Measurements from ENCODE around the gene KHDC3L. TPM values are rescaled to one million over a fixed set of nuclear protein-coding genes. Genes with fewer than 3 reads are reported as not detected.
"Not testable (repeated sequence)": the region's sequence is repeated elsewhere in the genome, so short reads cannot be mapped to it uniquely, and the experiment has no call there.

The KHDC3L gene
- total RNA-seq, 4 donors from 2014 or later: not detected

GRCh38 chr6:73377225-73377624 lies 14.8 kb downstream of the KHDC3L start:
- no peak for DNase-seq
- WGBS, 2 donors: 29 to 53% methylated on average over 3 of the region's 3 CpGs
- no peaks in the 10 kb centered on the region for H3K27me3 ChIP-seq
- no peak overlapping the region for H3K27ac ChIP-seq
- H3K9me3 ChIP-seq: peaks cover 0 to 4% (median 0%) of the 10 kb centered on the region in 3 donors
- H3K4me3 ChIP-seq: no peak overlapping the region
- no peaks in the 10 kb centered on the region for H3K36me3 ChIP-seq
- H3K4me1 ChIP-seq: no peaks in the 10 kb centered on the region
- intact Hi-C loops (cut with DNase I): no loop called here
- TF ChIP-seq POLR2A (IDR thresholded peaks at IDR 0.05): no peak

GRCh38 chr6:73381531-73381930 lies 19.1 kb downstream of the KHDC3L start:
- H3K4me1 ChIP-seq; intact Hi-C loops (cut with DNase I); H3K4me3 ChIP-seq; H3K27me3 ChIP-seq; DNase-seq; H3K36me3 ChIP-seq; H3K27ac ChIP-seq; H3K9me3 ChIP-seq: not testable (repeated sequence)
- whole genome bisulfite sequencing, 2 donors: 88 to 93% methylated on average over 10 of the region's 10 CpGs

GRCh38 chr6:73382462-73383113 lies 20.1 kb downstream of the KHDC3L start:
- intact Hi-C loops (cut with DNase I): no loop called here
- DNase-seq: no peak

GRCh38 chr6:73388433-73388799 lies 26.0 kb downstream of the KHDC3L start:
- DNase-seq: no peak
- no peak for TF ChIP-seq POLR2A (IDR thresholded peaks at IDR 0.05)
- no peak for TF ChIP-seq CTCF (IDR thresholded peaks at IDR 0.05)
- Histone ChIP-seq H3K27me3 (no peaks in the 10 kb centered on the region), H3K27ac (peak overlapping the region; percentile 21 to 73 (median 57)), H3K4me3 (peak overlapping the region; percentile 39 to 67 (median 54)), H3K36me3 (no peaks in the 10 kb centered on the region), H3K4me1 (peaks cover 0 to 13% (median 2%) of the 10 kb centered on the region in 3 donors), H3K9me3 (no peaks in the 10 kb centered on the region)
- intact Hi-C loops (cut with DNase I): no loop called here
- WGBS, 2 donors: 24 to 27% methylated on average over 4 of the region's 4 CpGs

More at GRCh38 chr6:73382462-73383113, 20.1 kb downstream of the KHDC3L start:
- H3K4me1 ChIP-seq: no peaks in the 10 kb centered on the region
- no peaks in the 10 kb centered on the region for H3K36me3 ChIP-seq
- 68 to 73% methylated on average over 6 of the region's 6 CpGs for WGBS, 2 donors
- H3K27ac ChIP-seq: no peak overlapping the region
- H3K27me3 ChIP-seq: no peaks in the 10 kb centered on the region
- TF ChIP-seq POLR2A (IDR thresholded peaks at IDR 0.05): no peak
- TF ChIP-seq CTCF (IDR thresholded peaks at IDR 0.05): no peak
- no peaks in the 10 kb centered on the region for H3K9me3 ChIP-seq
- no peak overlapping the region for H3K4me3 ChIP-seq

GRCh38 chr6:73388800-73389512 lies 26.5 kb downstream of the KHDC3L start:
- Histone ChIP-seq H3K4me3 (peak overlapping the region; percentile 39 to 67 (median 54)), H3K27ac (peak overlapping the region; percentile 21 to 73 (median 57)), H3K36me3 (no peaks in the 10 kb centered on the region), H3K27me3 (no peaks in the 10 kb centered on the region), H3K9me3 (no peaks in the 10 kb centered on the region), H3K4me1 (peaks cover 0 to 13% (median 2%) of the 10 kb centered on the region in 3 donors)
- no peak for TF ChIP-seq POLR2A (IDR thresholded peaks at IDR 0.05)
- TF ChIP-seq CTCF (IDR thresholded peaks at IDR 0.05): peak in 5 of 6 experiments; percentile 37 to 67 (median 60)
- DNase-seq: no peak
- intact Hi-C loops (cut with DNase I): no loop called here
- WGBS, 2 donors: 1 to 2% methylated on average over 4 to 12 of the region's 38 CpGs

- WGBS, 2 donors: 84 to 90% methylated on average over 10 of the region's 10 CpGs
Measured at GRCh38 chr6:73389854-73390253, 27.4 kb downstream of the KHDC3L start.

More at GRCh38 chr6:73389854-73390253, 27.4 kb downstream of the KHDC3L start:
- intact Hi-C loops (cut with DNase I): no loop called here
- Histone ChIP-seq H3K27ac (no peak overlapping the region), H3K4me1 (peaks cover 0 to 13% (median 2%) of the 10 kb centered on the region in 3 donors), H3K27me3 (no peaks in the 10 kb centered on the region), H3K4me3 (no peak overlapping the region), H3K36me3 (no peaks in the 10 kb centered on the region), H3K9me3 (no peaks in the 10 kb centered on the region)
- TF ChIP-seq CTCF (IDR thresholded peaks at IDR 0.05): no peak
- TF ChIP-seq POLR2A (IDR thresholded peaks at IDR 0.05): no peak
- no peak for DNase-seq

Data from esophagus squamous epithelium (tissue), 5 donors.